GM23338 (cell line): ENCODE results near the gene C11orf71.

Experiments
- CREB1 ChIP-seq: fragments of 250-450 bp; sonication (Bioruptor Pico); IDR thresholded peaks from 2 replicates; pipeline ENCODE4 v1.5.0; 2020; ENCODE audit warnings: low read depth, mild to moderate bottlenecking, moderate library complexity
- CTCF ChIP-seq, 2 experiments: fragments of 200-600 bp in 1 of 2; sonication (generic) in 1 of 2; conservative IDR thresholded peaks; 2 replicates each; pipeline versions ENCODE4 v1.5.1 to v1.6.1; 2016 to 2017; ENCODE audit warnings: antibody characterized with exemption in 2 of 2, low read depth in 2 of 2, mild to moderate bottlenecking in 2 of 2, moderate library complexity in 1 of 2
- EZH2 ChIP-seq: fragments of 200-600 bp; sonication (generic); IDR thresholded peaks from one replicate; pipeline ENCODE4 v1.8.0; 2017; ENCODE audit warnings: antibody characterized with exemption, mild to moderate bottlenecking, low read depth; ENCODE audit not compliant: unreplicated experiment
- EZH2phosphoT487 ChIP-seq: fragments of 200-600 bp; sonication (generic); IDR thresholded peaks from one replicate; pipeline ENCODE4 v1.8.1; 2018; ENCODE audit warnings: antibody characterized with exemption; ENCODE audit not compliant: unreplicated experiment
- POLR2AphosphoS5 ChIP-seq: IDR thresholded peaks from 2 replicates; pipeline ENCODE4 v1.6.1; 2016; ENCODE audit warnings: antibody characterized with exemption, low read depth
- REST ChIP-seq: IDR thresholded peaks from one replicate; pipeline ENCODE4 v1.6.1; 2018; ENCODE audit warnings: antibody characterized with exemption; ENCODE audit not compliant: unreplicated experiment

GRCh38 chr11:114384487-114384886 is 15.8 kb downstream of the C11orf71 start:
- TF ChIP-seq CREB1 (CRISPR knock-in tag): no peak
- no peak for TF ChIP-seq CTCF (conservative IDR thresholded peaks at IDR 0.05; ENCODE audit: low read depth in 2 of 2)
- TF ChIP-seq REST: no peak
- no peak for TF ChIP-seq EZH2
- TF ChIP-seq EZH2phosphoT487: no peak
- no peak for TF ChIP-seq POLR2AphosphoS5
